Pancreas (tissue), 10 donors: ENCODE data around the gene NDUFA6. TPM values are rescaled to one million over a fixed set of nuclear protein-coding genes. Genes with fewer than 3 reads are reported as not detected.
"Not testable (repeated sequence)": the region's sequence is repeated elsewhere in the genome, so short reads cannot be mapped to it uniquely, and the experiment has no call there.

Experiments
- ATAC-seq, 4 donors: fragments of 200-7000 bp; cut with Tn5 transposase; one replicate each; pipeline versions ENCODE4 v1.8.0 to v1.9.1; 2020; ENCODE audit warnings: mild to moderate bottlenecking in 4 of 4, moderate library complexity in 4 of 4
- DNase-seq, 6 donors: peaks; one replicate each; pipeline ENCODE4 v3.0.0-alpha.2; 2020
- FAIRE-seq: peaks from 2 replicates; lab custom pipeline; 2012; peaks lifted over from hg19 to GRCh38; lab: Jason Lieb, UNC
- H3K27ac ChIP-seq, 4 donors: fragments of 200-600 bp; sonication (generic); 1 replicate in 3 of 4; 2 replicates in 1 of 4; pipeline versions ENCODE4 v1.5.0 to v1.8.0; 2020
- H3K27me3 ChIP-seq, 4 donors: fragments of 200-600 bp; one replicate each; pipeline ENCODE4 v1.8.0; 2021
- H3K36me3 ChIP-seq, 3 donors: fragments of 200-600 bp; sonication (generic) in 1 of 3; one replicate each; pipeline versions ENCODE4 v1.5.0 to v1.8.0; 2020 to 2021
- H3K4me1 ChIP-seq, 3 donors: fragments of 200-600 bp; one replicate each; pipeline ENCODE4 v1.8.0; 2021
- H3K4me3 ChIP-seq, 4 donors: fragments of 200-600 bp; sonication (generic) in 2 of 4; one replicate each; pipeline versions ENCODE4 v1.5.0 to v1.8.0; 2020 to 2021
- H3K9me3 ChIP-seq, 4 donors: fragments of 200-600 bp; one replicate each; pipeline ENCODE4 v1.8.0; 2021
- WGBS, 2 donors: extraction: QIAGEN DNeasy Blood & Tissue Kit; methylation state at CpG; one replicate each; pipeline ENCODE4 v1.1.7; 2013; 5-methylcytosine and 5-hydroxymethylcytosine counted together
- intact Hi-C, 3 donors: fragments of 100-400 bp; cut with DNase I; formaldehyde crosslinking; loops; one replicate each; pipeline versions ENCODE4 v1.11.1 to v1.14.2; 2022
- polyA plus RNA-seq, 2 donors: library from polyadenylated mRNA; stranded (reverse); fragments of 200-250 nt; gene quantifications; one replicate each; pipeline ENCODE4 v1.2.3, GENCODE V29; 2013
- total RNA-seq, 6 donors: library from RNA; stranded (reverse); fragmentation: NEBNext Ultra II Directional in 4 of 6; extraction: Animal tissue kit (Norgen Biotek cat#: 25700) in 4 of 6; gene quantifications; one replicate each; pipeline versions ENCODE4 v1.2.1 to v1.2.4, GENCODE V29; 2021 to 2023
- TF ChIP-seq, protein P1 (sequence below), 4 donors: fragments of 200-600 bp; sonication (generic) in 3 of 4; IDR thresholded peaks; one replicate each; pipeline versions ENCODE4 v1.5.0 to v1.8.0; 2021; ENCODE audit warnings: antibody characterized with exemption in 4 of 4
- donor health status: healthy with polysubstance abuse.
- donor health status: DM: no; HTN: no; CAD: no; lungs with moderate emphysema.
- donor health status: DM: no; HTN: no; CAD: no.
- donor health status: control.
- donor health status: control.
- donor health status: Bipolar disorder and iron deficiency.
- donor health status: DM: yes; HTN: yes; CAD: no.
- donor health status: DM: no; HTN: no; CAD: no.
- donor health status: DM: no; HTN: no; CAD: no.
- donor health status: DM: yes; HTN: yes; CAD: no.

Gene NDUFA6
- total and polyA plus RNA-seq, 8 donors: 16.8 to 44.5 (median 24.4) TPM

DNA sequence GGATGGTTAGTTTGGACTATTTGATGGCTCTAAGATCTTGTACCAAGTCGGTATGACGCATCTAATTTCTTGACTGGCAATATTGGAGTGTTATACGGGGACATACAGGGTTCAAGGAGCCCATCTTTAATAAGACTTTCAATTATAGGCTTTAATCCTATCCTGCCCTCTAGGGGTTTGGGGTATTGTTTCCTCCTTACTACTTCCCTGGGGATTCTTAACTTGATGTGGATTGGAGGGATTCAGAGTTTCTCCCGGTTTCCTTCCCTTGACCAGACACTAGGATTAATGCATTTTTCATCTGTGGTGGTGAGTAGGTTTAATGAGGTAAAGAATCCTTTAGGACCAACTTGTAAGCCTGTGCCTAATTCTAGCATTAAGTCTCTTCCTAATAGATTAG is 21.2 kb upstream of the NDUFA6 start:
- intact Hi-C loops: no loop called here
- FAIRE-seq (no peak), DNase-seq (no peak), ATAC-seq (no peak)
- Histone ChIP-seq H3K27me3 (no peaks in the 10 kb centered on the region), H3K9me3 (no peaks in the 10 kb centered on the region), H3K36me3 (no peaks in the 10 kb centered on the region), H3K27ac (no peak overlapping the region), H3K4me1 (no peaks in the 10 kb centered on the region), H3K4me3 (no peak overlapping the region)
- WGBS, 2 donors: 56 to 91% methylated on average over 4 of the region's 4 CpGs
- TF ChIP-seq, protein P1, sequence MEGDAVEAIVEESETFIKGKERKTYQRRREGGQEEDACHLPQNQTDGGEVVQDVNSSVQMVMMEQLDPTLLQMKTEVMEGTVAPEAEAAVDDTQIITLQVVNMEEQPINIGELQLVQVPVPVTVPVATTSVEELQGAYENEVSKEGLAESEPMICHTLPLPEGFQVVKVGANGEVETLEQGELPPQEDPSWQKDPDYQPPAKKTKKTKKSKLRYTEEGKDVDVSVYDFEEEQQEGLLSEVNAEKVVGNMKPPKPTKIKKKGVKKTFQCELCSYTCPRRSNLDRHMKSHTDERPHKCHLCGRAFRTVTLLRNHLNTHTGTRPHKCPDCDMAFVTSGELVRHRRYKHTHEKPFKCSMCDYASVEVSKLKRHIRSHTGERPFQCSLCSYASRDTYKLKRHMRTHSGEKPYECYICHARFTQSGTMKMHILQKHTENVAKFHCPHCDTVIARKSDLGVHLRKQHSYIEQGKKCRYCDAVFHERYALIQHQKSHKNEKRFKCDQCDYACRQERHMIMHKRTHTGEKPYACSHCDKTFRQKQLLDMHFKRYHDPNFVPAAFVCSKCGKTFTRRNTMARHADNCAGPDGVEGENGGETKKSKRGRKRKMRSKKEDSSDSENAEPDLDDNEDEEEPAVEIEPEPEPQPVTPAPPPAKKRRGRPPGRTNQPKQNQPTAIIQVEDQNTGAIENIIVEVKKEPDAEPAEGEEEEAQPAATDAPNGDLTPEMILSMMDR (IDR thresholded peaks at IDR 0.05): no peak

DNA sequence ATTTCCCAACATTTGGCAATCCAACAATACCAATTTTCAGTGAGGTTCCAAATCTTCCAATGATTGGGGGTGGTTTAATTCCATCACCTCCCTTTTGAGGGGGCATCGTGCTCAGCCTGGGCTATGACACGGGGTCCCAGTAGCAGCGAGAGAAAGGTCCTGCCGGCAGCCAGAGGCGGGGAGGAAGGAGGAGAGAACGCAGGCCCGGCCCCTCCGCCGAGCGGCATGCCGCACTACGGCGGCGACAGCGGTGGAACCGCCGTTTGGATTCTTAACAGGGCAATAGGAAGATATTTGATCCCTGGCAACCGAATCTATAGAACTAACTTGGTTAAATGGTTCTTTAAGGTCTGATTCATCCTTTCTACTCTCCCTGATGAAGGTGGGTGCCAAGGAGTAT is 18.3 kb upstream of the NDUFA6 start:
- Histone ChIP-seq H3K9me3 (no peaks in the 10 kb centered on the region), H3K36me3 (no peaks in the 10 kb centered on the region), H3K27me3 (no peaks in the 10 kb centered on the region), H3K4me3 (no peak overlapping the region), H3K27ac (no peak overlapping the region), H3K4me1 (no peaks in the 10 kb centered on the region)
- no peak for DNase-seq
- ATAC-seq: no peak
- intact Hi-C loops: no loop called here
- WGBS, 2 donors: 86 to 88% methylated on average over 18 of the region's 18 CpGs
- TF ChIP-seq, protein P1 (IDR thresholded peaks at IDR 0.05): no peak
- FAIRE-seq: no peak

DNA sequence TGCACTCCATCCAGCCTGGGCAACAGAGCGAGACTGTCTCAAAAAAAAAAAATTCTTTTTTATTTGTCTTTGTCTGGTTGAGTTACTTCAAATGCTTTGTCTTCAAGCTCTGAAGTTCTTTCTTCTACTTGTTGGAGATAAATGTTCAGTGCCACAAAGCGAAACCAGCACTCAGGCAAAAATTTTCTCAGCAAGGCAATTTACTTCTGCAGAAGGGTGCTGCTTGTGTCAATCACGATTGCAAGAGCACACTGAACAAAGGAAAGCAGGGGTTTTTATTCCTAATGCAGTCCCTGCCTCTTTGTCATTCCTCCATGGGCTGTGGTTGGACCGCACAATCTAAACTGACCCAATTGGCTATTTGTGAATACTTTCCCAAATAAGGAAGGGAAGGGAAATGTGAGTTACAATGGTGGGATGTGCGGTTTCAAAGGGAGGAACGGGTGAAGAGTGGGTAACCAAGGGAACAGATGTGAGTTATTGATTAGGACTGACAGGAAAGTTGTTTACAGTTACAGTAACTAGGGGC is 13.8 kb upstream of the NDUFA6 start:
- H3K27me3 ChIP-seq, H3K9me3 ChIP-seq, ATAC-seq, intact Hi-C loops, H3K4me3 ChIP-seq, DNase-seq, FAIRE-seq, H3K27ac ChIP-seq, H3K36me3 ChIP-seq, H3K4me1 ChIP-seq: not testable (repeated sequence)
- WGBS, 2 donors: 88% methylated on average over 6 of the region's 6 CpGs

DNA sequence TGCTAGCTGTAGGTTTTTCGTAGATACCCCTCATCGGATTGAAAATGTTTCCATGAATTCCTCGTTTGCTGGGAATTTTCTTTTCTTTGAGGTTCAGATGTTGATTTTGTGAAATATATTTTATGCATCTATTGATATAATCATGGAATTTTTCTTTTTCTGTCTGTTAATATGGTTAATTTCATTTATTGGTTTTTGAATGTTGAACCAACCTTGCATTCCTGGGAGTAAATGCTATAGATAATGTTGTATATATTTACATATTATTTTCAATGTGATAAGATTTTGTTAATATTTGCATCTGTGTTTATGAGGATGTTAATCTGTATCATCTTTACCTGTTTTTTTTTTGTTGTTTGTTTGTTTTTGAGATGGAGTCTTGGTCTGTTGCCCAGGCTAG is 10.6 kb upstream of the NDUFA6 start:
- Histone ChIP-seq H3K4me1 (no peaks in the 10 kb centered on the region), H3K27ac (no peak overlapping the region), H3K4me3 (no peak overlapping the region), H3K36me3 (no peaks in the 10 kb centered on the region), H3K9me3 (no peaks in the 10 kb centered on the region), H3K27me3 (no peaks in the 10 kb centered on the region)
- TF ChIP-seq, protein P1 (IDR thresholded peaks at IDR 0.05): no peak
- DNase-seq (no peak), FAIRE-seq (no peak), ATAC-seq (no peak)
- 94 to 96% methylated on average over 3 of the region's 3 CpGs for WGBS, 2 donors
- intact Hi-C loops: no loop called here

DNA sequence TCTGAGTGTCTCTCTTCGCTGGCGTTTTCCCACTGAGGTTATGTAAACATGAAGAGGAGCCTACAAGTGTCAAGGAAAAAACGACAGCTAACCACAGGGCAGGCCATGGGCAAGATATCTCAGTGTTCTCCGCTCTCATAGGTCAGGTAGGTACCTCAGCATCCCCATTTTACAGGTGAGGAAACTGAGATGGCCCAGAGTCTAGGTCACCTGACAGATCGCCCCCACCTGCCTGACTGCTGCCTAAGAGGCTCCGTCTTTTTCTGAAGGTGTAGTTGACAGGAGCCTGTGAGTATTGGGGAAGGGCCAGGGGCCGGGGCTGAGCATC is 847 bp upstream of the NDUFA6 start:
- TF ChIP-seq, protein P1 (IDR thresholded peaks at IDR 0.05): no peak
- no peaks in the 10 kb centered on the region for H3K36me3 ChIP-seq
- H3K4me3 ChIP-seq: peak overlapping the region; percentile 31 to 89 (median 66)
- H3K27me3 ChIP-seq: no peaks in the 10 kb centered on the region
- no peaks in the 10 kb centered on the region for H3K9me3 ChIP-seq
- H3K4me1 ChIP-seq: peaks cover 0 to 13% (median 5%) of the 10 kb centered on the region in 3 donors
- peak in 1 of 4 donors; percentile 4 for ATAC-seq
- H3K27ac ChIP-seq: peak overlapping the region; percentile 90 to 98 (median 93)
- intact Hi-C loops: loop anchor here in 1 of 3 donors (10.0 kb wide), 1 partner anchor 343 kb away; the partner anchor contains the start of gene NFAM1
- 21 to 27% methylated on average over 7 of the region's 7 CpGs for WGBS, 2 donors
- no peak for FAIRE-seq
- no peak for DNase-seq
